Ishikawa (cell line): ENCODE data around the gene SYK.

Experiments
- EP300 ChIP-seq: IDR thresholded peaks from 2 replicates; pipeline ENCODE4 v1.6.1; 2012; ENCODE audit warnings: borderline replicate concordance
- NFIC ChIP-seq: IDR thresholded peaks from 2 replicates; pipeline ENCODE4 v1.6.1; 2012
- RAD21 ChIP-seq: IDR thresholded peaks from 2 replicates; pipeline ENCODE4 v1.6.1; 2012; ENCODE audit warnings: low read depth
- REST ChIP-seq: IDR thresholded peaks from 2 replicates; pipeline ENCODE4 v1.6.1; 2012; ENCODE audit warnings: low read depth, mild to moderate bottlenecking
- YY1 ChIP-seq: IDR thresholded peaks from 2 replicates; pipeline ENCODE4 v1.6.1; 2012; ENCODE audit warnings: low read depth

- TF ChIP-seq NFIC (no peak), REST (no peak), YY1 (no peak), EP300 (no peak), RAD21 (no peak)
These were observed 97.7 kb downstream of the SYK start for GRCh38 chr9:90899287-90899686.
